CD14-positive monocyte (primary cell): ENCODE results near the gene MS4A18. TPM values are rescaled to one million over a fixed set of nuclear protein-coding genes. Genes with fewer than 3 reads are reported as not detected.

ENCODE experiments used
- DNase-seq, 3 donors: peaks; one replicate each; pipeline ENCODE4 v3.0.0-alpha.2; 2011 to 2022
- H2AFZ ChIP-seq: 2 replicates; pipeline ENCODE4 v1.6.0; 2012; ENCODE audit warnings: mild to moderate bottlenecking, low read depth, low read length, inconsistent platforms; ENCODE audit not compliant: insufficient read depth, poor library complexity, severe bottlenecking
- H3K27ac ChIP-seq, 2 donors: 1 replicate in 1 of 2; 2 replicates in 1 of 2; pipeline ENCODE4 v1.5.1; 2012 to 2013; ENCODE audit warnings: low read length in 2 of 2, control low read depth in 1 of 2, inconsistent platforms in 1 of 2, low read depth in 1 of 2, mild to moderate bottlenecking in 1 of 2
- H3K27me3 ChIP-seq, 2 donors: one replicate each; pipeline versions ENCODE4 v1.6.0 to v1.6.1; 2011 to 2013; ENCODE audit warnings: low read length in 2 of 2; ENCODE audit not compliant: control insufficient read depth in 2 of 2, insufficient read depth in 2 of 2
- H3K36me3 ChIP-seq, 2 donors: replicated peaks in 1 of 2; 1 replicate in 1 of 2; 2 replicates in 1 of 2; pipeline versions ENCODE4 v1.5.1 to v1.6.1; 2012 to 2013; ENCODE audit warnings: low read length in 2 of 2, control low read depth in 1 of 2, inconsistent platforms in 1 of 2, mild to moderate bottlenecking in 1 of 2; ENCODE audit not compliant: insufficient read depth in 2 of 2, control insufficient read depth in 1 of 2
- H3K4me1 ChIP-seq, 2 donors: 1 replicate in 1 of 2; 2 replicates in 1 of 2; pipeline versions ENCODE4 v1.5.1 to v1.6.1; 2012 to 2013; ENCODE audit warnings: low read length in 2 of 2, control low read depth in 1 of 2, inconsistent platforms in 1 of 2, mild to moderate bottlenecking in 1 of 2, moderate library complexity in 1 of 2; ENCODE audit not compliant: insufficient read depth in 2 of 2, control insufficient read depth in 1 of 2
- H3K4me2 ChIP-seq: replicated peaks from 2 replicates; pipeline ENCODE3; 2012; ENCODE audit warnings: low read length, moderate library complexity, mild to moderate bottlenecking; ENCODE audit not compliant: poor library complexity, severe bottlenecking; ENCODE audit errors: extremely low read depth
- H3K4me3 ChIP-seq, 3 experiments: fragments of 200-600 bp in 1 of 3; sonication (generic) in 1 of 3; replicated peaks in 1 of 3; 1 replicate in 2 of 3; 2 replicates in 1 of 3; pipeline ENCODE4 v1.5.1; 2011 to 2013; ENCODE audit warnings: low read length in 3 of 3, mild to moderate bottlenecking in 3 of 3, control low read depth in 2 of 3, low read depth in 2 of 3, inconsistent platforms in 1 of 3, moderate library complexity in 1 of 3
- H3K79me2 ChIP-seq: 2 replicates; pipeline ENCODE4 v1.6.0; 2012; ENCODE audit warnings: mild to moderate bottlenecking, control low read depth, inconsistent platforms, low read length, moderate library complexity; ENCODE audit not compliant: insufficient read depth
- H3K9ac ChIP-seq: 2 replicates; pipeline ENCODE4 v1.6.0; 2017; ENCODE audit warnings: low read length, mild to moderate bottlenecking; ENCODE audit not compliant: insufficient read depth, poor library complexity, severe bottlenecking
- H3K9me3 ChIP-seq, 2 donors: replicated peaks in 1 of 2; 1 replicate in 1 of 2; 2 replicates in 1 of 2; pipeline versions ENCODE4 v1.5.1 to v1.6.1; 2012 to 2013; ENCODE audit warnings: low read length in 2 of 2, control low read depth in 1 of 2; ENCODE audit not compliant: control insufficient read depth in 1 of 2, insufficient read depth in 1 of 2
- H4K20me1 ChIP-seq: 2 replicates; pipeline ENCODE4 v1.6.0; 2012; ENCODE audit warnings: mild to moderate bottlenecking, low read length, control low read depth, moderate library complexity; ENCODE audit not compliant: insufficient read depth
- H3K27ac Mint-ChIP-seq, 7 donors: one replicate each; pipeline ENCODE4 v1.8.0; 2020; ENCODE audit warnings: mild to moderate bottlenecking in 7 of 7, mixed read lengths in 7 of 7, moderate library complexity in 6 of 7, inconsistent platforms in 2 of 7
- H3K27me3 Mint-ChIP-seq, 3 donors: one replicate each; pipeline ENCODE4 v1.8.0; 2021 to 2022; ENCODE audit warnings: low read depth in 3 of 3, mild to moderate bottlenecking in 3 of 3, mixed read lengths in 3 of 3, moderate library complexity in 3 of 3, inconsistent platforms in 1 of 3
- H3K36me3 Mint-ChIP-seq, 2 donors: one replicate each; pipeline ENCODE4 v1.8.0; 2020; ENCODE audit warnings: mixed read lengths in 2 of 2, inconsistent platforms in 1 of 2, mild to moderate bottlenecking in 1 of 2
- H3K4me1 Mint-ChIP-seq: one replicate; pipeline ENCODE4 v1.8.0; 2020; ENCODE audit warnings: mild to moderate bottlenecking, mixed read lengths
- H3K4me3 Mint-ChIP-seq, 2 donors: one replicate each; pipeline ENCODE4 v1.8.0; 2020; ENCODE audit warnings: mild to moderate bottlenecking in 2 of 2, mixed read lengths in 2 of 2, moderate library complexity in 1 of 2
- H3K9me3 Mint-ChIP-seq, 7 donors: one replicate each; pipeline ENCODE4 v1.8.0; 2020 to 2022; ENCODE audit warnings: mixed read lengths in 7 of 7, mild to moderate bottlenecking in 6 of 7, moderate library complexity in 6 of 7, inconsistent platforms in 2 of 7
- CTCF ChIP-seq: fragments of 200-600 bp; IDR thresholded peaks from one replicate; pipeline ENCODE4 v1.8.0; 2022; ENCODE audit warnings: antibody characterized with exemption, mild to moderate bottlenecking
- WGBS: methylation state at CpG from one replicate; pipeline ENCODE4 v1.1.5; 2013; ENCODE audit warnings: missing lambda C conversion rate; ENCODE audit not compliant: insufficient coverage; 5-methylcytosine and 5-hydroxymethylcytosine counted together
- intact Hi-C, 2 donors: fragments of 100-400 bp; cut with micrococcal nuclease; formaldehyde crosslinking; loops; one replicate each; pipeline versions ENCODE4 v1.15.0 to v1.15.1; 2023
- polyA plus RNA-seq, 3 donors: library from polyadenylated mRNA; depleted of rRNA in 1 of 3; unstranded in 2 of 3; stranded (reverse) in 1 of 3; fragments of 300-500 nt in 2 of 3; fragments of >200 nt in 1 of 3; fragmentation: Illumina TruSeq in 2 of 3; gene quantifications; 1 replicate in 2 of 3; 2 replicates in 1 of 3; pipeline ENCODE4 v1.2.3, GENCODE V29; 2012 to 2021

The MS4A18 gene
- polyA plus RNA-seq, 3 donors = not detected

- no peak for DNase-seq
- 92% methylated on average over 8 of the region's 9 CpGs for WGBS
- Histone ChIP-seq H3K36me3 (no peaks in the 10 kb centered on the region), H3K9me3 (no peaks in the 10 kb centered on the region), H3K4me2 (no peak within 1 kb of the TSS), H4K20me1 (no peaks in the 10 kb centered on the region), H3K27ac (no peak within 1 kb of the TSS), H3K9ac (no peak within 1 kb of the TSS), H3K4me3 (no peak within 1 kb of the TSS), H3K79me2 (no peaks in the 10 kb centered on the region), H3K4me1 (no peaks in the 10 kb centered on the region), H2AFZ (no peak within 1 kb of the TSS), H3K27me3 (no peaks in the 10 kb centered on the region)
- peaks cover 0 to under 1% (median 0%) of the 10 kb centered on the region in 7 donors for H3K9me3 Mint-ChIP-seq
- peak within 1 kb of the TSS in 1 of 7 donors; percentile 1 for H3K27ac Mint-ChIP-seq
- H3K4me3 Mint-ChIP-seq = no peak within 1 kb of the TSS
- H3K27me3 Mint-ChIP-seq = peaks cover 0 to 4% (median 2%) of the 10 kb centered on the region in 3 donors
- intact Hi-C loops = no loop called here
- H3K4me1 Mint-ChIP-seq = no peaks in the 10 kb centered on the region
- TF ChIP-seq CTCF = no peak
- no peaks in the 10 kb centered on the region for H3K36me3 Mint-ChIP-seq
These were observed 60.6 kb downstream of the MS4A18 start, which contains the start of gene MS4A10 for GRCh38 chr11:60785136-60785535. Gene MS4A10, plus strand, starts transcription at chr11:60785333. Its CDS starts 5,003 bp downstream, at chr11:60790336.

GRCh38 chr11:60785806-60786361, 61.4 kb downstream of the MS4A18 start:
- Mint-ChIP-seq H3K27ac (no peak overlapping the region), H3K9me3 (no peaks in the 10 kb centered on the region), H3K4me3 (no peak overlapping the region), H3K36me3 (no peaks in the 10 kb centered on the region), H3K4me1 (no peaks in the 10 kb centered on the region), H3K27me3 (peaks cover 2 to 7% (median 2%) of the 10 kb centered on the region in 3 donors)
- Histone ChIP-seq H3K4me3 (no peak overlapping the region), H3K4me1 (no peaks in the 10 kb centered on the region), H3K27me3 (no peaks in the 10 kb centered on the region), H3K79me2 (no peaks in the 10 kb centered on the region), H3K4me2 (no peak overlapping the region), H3K27ac (no peak overlapping the region), H3K9me3 (no peaks in the 10 kb centered on the region), H2AFZ (no peak overlapping the region), H4K20me1 (no peaks in the 10 kb centered on the region), H3K36me3 (no peaks in the 10 kb centered on the region), H3K9ac (no peak overlapping the region)
- intact Hi-C loops = no loop called here
- 82% methylated on average over 8 of the region's 8 CpGs for WGBS
- DNase-seq = no peak
- no peak for TF ChIP-seq CTCF
